Bone marrow (tissue), 2 donors: ENCODE measurements around the gene SIPA1L3.
"Not testable (repeated sequence)": the region's sequence is repeated elsewhere in the genome, so short reads cannot be mapped to it uniquely, and the experiment has no call there.

Source experiments
- DNase-seq, 2 donors: peaks; one replicate each; lab custom pipeline; 2025; lab: John Stamatoyannopoulos, UW

SIPA1L3 gene

DNA sequence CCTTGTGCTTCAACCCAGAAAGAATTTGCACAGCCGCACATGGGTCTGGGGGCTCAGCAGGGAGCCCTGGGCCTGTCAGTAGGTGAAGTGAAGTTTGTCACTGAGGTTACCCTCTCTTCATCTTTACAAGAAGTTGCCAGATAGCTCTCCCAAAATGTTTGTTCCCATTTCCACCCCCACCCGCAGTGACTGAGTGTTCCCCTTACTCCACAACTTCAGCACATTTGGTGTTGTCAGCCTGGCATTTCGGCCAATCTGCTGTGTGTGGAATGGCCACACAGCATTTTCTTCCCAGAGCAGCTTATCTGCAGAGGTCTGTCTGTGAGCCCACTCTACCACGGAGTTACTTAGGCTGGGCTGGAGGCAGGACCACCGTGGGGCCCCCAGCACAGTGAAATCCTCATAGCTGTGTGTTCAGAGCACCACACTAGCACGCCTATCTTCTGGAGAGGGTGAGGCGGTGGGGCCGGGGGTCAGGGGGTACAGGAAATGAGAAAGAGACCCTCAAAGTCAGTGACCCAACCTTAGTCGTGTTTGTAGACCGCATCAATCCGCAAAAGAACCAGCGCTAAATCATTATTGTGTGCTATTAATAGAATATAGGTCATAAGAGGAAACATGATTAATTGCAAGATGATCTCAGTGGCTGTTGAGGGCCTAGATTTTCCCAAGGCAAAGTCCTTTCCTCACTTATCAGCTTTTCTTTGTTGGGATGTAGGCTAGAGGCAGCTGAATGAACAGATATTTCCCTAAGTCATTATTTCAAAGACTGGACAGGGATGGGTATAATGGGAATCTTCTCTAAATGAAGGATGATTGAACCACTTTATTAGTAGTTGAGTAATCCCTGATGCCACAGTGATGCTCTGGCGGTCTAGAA lies 116.0 kb downstream of the SIPA1L3 start:
- peak in 1 of 2 donors; percentile 4 for DNase-seq

GRCh38 chr19:38023671-38024541 lies 116.9 kb downstream of the SIPA1L3 start:
- DNase-seq = no peak

DNA sequence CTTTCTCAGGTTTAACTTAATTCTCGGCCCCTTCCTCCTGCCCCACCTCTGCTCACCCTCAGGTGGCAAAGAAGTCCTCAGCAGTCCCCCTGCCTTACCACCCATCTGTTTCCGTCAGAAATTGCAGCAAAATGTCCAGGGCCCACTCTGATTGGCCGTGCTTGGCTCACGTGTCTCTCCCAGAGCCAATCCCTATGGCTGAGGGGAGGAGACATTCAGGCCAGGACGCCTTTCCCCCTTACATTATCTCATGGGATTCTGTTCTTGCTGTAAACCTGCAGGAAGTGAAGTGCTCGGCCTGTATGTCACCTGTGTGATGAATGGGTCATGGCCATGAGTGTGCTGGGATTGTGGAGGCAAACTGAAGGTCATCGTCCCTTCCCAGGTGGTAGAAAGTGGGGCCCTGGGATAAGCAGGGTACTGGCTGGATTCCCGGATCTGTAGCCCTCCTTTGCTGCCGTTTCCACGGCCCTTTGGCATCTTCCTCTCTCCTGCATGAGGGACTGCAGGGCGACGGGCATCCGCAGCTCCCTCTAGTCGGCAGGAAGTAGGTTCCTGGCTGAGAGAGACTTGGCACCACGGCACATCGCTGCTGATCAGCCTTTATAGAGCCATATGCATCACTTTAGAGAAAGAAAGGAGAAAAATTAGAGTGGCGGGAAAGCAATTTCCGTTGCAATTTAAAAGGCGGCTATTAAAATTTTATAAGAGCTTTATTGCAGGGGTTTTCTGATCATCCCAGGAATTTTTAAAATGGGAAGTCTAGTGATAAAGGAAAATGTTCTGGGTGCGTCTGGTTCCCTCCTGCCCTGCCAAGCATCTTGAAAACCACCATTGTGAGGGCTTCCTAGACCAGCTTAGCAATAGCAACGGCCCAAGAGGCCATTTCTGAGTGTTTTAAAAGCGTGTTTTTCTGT lies 118.2 kb downstream of the SIPA1L3 start:
- DNase-seq = no peak

DNA sequence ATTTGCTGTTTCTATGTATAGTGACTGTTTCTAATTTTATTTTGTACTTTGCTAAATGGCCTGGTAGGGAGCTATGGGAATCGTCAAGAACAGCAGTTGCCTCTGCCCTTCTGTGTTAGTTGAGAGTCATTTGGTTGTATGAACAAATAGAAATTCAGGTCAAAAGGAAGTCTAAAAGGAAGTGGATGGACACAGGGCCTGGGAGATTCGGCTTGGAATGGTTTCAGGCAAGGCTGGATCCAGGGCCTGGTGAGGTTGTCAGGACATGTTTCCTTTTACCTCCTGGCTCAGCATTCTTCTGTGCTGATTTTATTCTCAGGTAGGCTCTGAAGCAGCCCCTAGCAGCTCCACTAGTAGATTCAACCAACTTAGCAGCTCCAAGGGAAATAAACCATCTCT lies 118.9 kb downstream of the SIPA1L3 start:
- DNase-seq = no peak

- peak in 1 of 2 donors; percentile 19 for DNase-seq
Observed at GRCh38 chr19:38028913-38029510, 122.0 kb downstream of the SIPA1L3 start.

- DNase-seq = not testable (repeated sequence)
Observed at GRCh38 chr19:38030001-38030400, 123.0 kb downstream of the SIPA1L3 start.

- no peak for DNase-seq
Observed at GRCh38 chr19:38030686-38031422, 123.8 kb downstream of the SIPA1L3 start.

- DNase-seq = no peak
Observed at GRCh38 chr19:38031423-38031770, 124.4 kb downstream of the SIPA1L3 start.

- DNase-seq = no peak
Observed at GRCh38 chr19:38032151-38032550, 125.1 kb downstream of the SIPA1L3 start.

DNA sequence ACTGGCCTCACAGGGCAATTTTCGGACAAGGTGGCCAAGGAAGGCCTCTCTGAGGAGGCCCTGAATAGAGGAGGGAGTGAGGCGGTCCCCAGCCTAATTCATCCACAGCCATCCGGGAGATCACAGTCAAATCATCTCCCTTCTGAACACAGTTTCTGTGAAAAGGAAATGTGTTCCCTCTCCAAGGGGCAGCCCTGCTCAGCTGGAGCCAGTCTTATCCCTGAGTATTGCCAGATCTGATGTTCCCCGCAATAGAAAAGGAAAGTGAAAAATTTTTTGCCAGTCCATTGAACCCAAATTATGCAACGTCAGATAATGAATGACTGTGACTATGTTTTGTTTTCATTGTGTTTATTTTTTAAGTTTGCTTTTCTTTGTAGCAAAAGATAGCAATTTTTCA lies 125.9 kb downstream of the SIPA1L3 start:
- DNase-seq = no peak

- peak; percentile 26 to 27 for DNase-seq
Observed at GRCh38 chr19:38033658-38034491, 126.9 kb downstream of the SIPA1L3 start.

- DNase-seq = peak in 1 of 2 donors; percentile 88
Observed at GRCh38 chr19:38034492-38034860, 127.5 kb downstream of the SIPA1L3 start.

DNA sequence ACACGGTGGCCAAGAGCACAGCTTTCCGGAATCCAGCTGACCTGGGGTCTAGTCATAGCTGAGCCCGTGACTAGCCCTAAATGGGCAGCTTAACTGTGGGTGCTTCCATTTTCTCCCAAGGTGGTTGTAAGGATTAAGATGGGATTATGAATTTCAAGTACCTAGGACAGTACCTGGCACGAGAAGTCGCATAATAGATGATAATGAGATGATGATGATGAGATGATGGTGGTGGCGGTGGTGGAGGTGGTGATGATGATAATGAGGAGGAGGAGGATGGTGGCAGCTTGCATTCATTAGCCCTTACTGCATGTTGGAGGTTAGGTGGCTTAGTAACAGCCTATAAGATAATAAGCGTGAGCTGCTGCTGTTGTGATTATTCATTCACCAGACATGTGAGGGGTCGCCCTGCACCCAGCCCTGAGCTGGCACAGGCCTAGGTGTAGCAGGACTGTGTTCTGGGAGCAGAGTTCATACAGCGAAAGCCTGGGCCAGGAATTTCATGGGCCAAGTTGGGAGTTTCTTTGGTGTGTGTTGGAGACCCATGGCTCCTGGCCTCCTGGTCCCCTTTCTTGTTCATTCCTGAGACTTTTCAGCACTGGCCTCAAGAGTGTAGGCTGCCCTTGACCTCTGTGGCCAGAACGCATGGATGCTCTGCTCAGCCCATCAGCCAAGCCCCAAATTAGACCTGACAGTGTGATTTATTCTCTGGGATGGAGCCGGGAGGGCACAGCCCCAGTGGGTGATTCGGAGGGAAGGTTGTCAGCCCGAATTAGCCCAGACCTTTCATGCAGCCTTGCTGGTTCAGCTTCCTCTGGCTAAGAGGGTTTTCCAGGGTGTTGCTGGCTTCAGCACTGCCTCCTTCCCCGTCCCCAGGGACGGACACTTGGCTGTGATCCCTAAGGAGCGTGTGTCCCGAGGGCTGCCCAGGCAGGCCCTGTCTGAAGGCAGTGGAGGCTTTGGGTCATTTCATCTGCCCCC lies 128.8 kb downstream of the SIPA1L3 start:
- DNase-seq = no peak

DNA sequence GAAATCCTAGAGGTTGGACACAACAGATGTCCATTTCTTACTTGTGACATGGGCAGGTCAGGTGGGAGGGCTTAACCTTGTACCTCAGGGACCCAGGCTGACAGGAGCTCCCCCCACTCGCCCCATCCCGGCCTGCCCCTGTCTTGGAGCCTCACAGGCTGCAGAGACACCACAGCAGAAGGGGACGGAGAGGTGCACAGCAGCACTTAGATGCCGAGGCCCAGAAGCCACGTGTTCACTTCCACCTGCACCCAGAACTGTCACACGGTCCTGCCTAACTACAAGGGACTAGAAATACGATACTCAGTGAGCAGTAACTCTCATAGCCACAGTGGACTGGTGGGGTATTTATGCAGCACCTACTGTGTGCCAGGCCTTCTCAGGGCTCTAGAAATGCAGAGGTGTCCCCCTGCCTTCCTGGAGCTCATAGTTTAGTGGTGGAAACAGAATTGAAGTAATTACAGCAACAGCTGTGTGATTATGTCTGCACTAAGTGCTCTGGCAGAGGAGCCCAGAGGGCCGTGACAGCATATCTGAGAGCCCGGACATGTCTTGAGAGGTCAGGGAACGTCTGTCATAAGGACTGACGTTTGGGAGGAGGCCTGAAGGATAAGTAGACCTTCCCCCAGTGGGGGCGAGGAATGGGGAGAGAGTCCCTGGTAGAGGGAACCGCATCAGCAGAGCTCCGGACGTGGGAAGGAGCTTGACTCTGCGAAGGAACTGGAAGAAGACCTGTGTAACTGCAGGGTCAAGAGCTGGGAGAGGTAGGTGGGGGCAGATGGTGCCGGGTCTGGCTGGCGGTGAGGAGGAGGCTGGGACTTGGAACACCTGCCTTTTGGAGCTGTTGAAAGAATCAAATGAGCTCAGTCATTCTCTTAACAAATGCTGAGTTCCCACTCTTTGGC lies 130.0 kb downstream of the SIPA1L3 start:
- no peak for DNase-seq

- DNase-seq = no peak
Observed at GRCh38 chr19:38039966-38040365, 133.0 kb downstream of the SIPA1L3 start.

DNA sequence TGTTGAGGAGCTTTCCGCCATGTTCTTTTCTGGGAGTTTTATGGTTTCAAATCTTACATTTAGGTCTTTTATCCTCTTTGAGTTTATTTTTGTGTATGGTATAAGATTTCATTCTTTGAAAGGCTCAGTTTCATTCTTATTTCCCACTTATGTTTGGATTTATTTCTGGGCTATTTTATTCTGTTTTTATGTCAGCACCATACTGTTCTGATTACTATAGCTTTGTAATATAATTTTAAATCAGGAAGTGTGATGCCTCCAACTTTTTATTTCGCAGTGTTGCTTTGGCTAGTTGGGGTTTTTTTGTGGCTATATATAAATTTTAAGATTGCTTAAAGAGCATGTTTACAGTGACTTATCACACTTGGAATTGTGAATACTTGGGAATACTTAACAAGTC lies 135.1 kb downstream of the SIPA1L3 start:
- DNase-seq = no peak

DNA sequence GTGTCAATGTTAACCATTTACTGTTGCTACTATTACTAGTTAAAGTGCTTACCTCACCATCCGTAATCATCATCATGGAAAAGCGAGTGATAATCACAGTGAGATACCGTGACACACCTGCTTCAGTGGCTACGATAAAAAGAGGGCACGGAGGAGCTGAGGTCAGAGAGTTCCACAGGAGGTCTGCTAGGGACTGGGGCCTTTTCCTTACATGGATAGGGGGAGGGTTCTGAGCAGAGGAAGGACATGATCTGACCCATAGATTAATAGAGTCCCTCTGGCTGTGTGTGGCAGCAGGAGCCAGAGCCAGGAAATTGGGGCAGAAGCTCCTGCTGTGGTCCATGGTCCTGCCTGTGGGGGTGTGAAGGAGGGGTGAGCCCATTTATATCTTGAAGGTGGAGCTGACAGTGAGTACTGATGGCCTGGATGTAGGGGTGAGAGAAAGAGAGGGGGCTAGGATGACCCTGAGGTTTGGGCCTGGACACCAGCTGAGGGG lies 136.7 kb downstream of the SIPA1L3 start:
- DNase-seq = no peak
